ENCODE data around the gene SMG6.

The SMG6 gene

GRCh38 chr17:2191785-2192184 lies 111.8 kb downstream of the SMG6 start:
- no peak overlapping the region for H3K4me3 ChIP-seq (ENCODE audit: low read length)
- TF ChIP-seq, protein P1, sequence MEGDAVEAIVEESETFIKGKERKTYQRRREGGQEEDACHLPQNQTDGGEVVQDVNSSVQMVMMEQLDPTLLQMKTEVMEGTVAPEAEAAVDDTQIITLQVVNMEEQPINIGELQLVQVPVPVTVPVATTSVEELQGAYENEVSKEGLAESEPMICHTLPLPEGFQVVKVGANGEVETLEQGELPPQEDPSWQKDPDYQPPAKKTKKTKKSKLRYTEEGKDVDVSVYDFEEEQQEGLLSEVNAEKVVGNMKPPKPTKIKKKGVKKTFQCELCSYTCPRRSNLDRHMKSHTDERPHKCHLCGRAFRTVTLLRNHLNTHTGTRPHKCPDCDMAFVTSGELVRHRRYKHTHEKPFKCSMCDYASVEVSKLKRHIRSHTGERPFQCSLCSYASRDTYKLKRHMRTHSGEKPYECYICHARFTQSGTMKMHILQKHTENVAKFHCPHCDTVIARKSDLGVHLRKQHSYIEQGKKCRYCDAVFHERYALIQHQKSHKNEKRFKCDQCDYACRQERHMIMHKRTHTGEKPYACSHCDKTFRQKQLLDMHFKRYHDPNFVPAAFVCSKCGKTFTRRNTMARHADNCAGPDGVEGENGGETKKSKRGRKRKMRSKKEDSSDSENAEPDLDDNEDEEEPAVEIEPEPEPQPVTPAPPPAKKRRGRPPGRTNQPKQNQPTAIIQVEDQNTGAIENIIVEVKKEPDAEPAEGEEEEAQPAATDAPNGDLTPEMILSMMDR (conservative IDR thresholded peaks at IDR 0.05; ENCODE audit: low read depth, low read length): no peak
- no peak for DNase-seq (ENCODE audit: low read depth)

DNA sequence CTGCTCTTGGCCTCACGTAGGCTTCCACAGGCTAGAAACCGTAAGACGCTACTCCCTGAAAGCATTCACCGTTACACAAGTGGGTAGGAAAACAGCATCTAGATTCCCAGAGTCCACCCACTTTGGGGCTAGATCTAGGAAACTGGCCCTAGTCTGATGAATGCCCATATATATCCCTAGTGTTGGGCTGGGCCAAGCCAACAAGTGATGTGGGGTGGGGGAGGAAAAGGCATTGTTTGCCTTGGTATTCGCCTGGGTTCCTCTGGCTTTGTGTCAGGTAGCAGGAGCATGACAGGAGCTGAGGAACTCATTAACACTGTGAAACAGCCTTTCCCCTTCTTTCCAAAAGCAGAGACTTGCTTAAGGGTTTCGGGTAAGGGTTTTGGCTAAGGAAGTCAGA lies 112.4 kb downstream of the SMG6 start:
- TF ChIP-seq, protein P1 (conservative IDR thresholded peaks at IDR 0.05; ENCODE audit: low read depth, low read length): no peak
- DNase-seq (ENCODE audit: low read depth): no peak
- no peak overlapping the region for H3K4me3 ChIP-seq (ENCODE audit: low read length)

DNA sequence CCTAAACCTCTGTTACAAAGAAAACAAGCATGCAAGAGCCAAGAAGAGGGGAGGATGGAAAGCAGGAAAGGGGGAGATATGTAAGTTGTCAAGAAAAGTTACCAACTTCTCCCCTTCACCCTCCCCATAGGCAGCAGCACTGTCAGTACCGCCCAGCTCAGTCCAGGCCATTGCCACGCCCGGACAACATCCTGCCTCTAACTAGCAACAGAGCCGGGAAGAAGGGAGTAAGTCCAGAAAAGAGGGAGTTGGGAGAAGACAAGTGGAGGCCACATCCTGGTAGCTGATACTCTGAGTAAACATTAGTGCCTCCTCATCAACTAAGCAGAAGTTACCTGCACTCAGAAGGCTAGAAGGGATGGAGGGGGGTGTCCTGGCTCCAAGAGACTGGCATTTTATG lies 113.6 kb downstream of the SMG6 start:
- TF ChIP-seq, protein P1 (conservative IDR thresholded peaks at IDR 0.05; ENCODE audit: low read depth, low read length): no peak
- no peak overlapping the region for H3K4me3 ChIP-seq (ENCODE audit: low read length)
- no peak for DNase-seq (ENCODE audit: low read depth)

GRCh38 chr17:2188971-2189630 lies 114.5 kb downstream of the SMG6 start:
- H3K4me3 ChIP-seq (ENCODE audit: low read length): no peak overlapping the region
- TF ChIP-seq, protein P1 (conservative IDR thresholded peaks at IDR 0.05; ENCODE audit: low read depth, low read length): no peak
- no peak for DNase-seq (ENCODE audit: low read depth)

DNA sequence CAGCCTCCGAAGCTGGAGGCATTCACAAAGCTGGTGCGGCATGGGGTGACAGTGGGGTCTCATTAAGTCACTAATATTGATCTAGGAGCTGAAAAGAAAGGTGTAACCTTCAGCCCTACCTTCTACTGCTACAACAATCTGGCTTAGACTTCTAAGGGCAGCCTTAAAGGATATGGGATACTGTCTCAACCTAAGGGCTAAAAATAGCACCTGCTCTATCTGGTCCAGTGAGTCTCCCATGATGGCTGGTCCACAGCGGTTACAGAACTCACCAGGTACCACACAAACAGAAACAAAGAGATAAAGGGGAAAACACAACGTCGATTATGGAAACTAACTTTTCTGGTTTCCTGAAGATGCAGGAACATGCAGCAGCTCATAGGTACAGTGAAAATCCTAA lies 115.8 kb downstream of the SMG6 start:
- H3K4me3 ChIP-seq (ENCODE audit: low read length): no peak overlapping the region
- TF ChIP-seq, protein P1 (conservative IDR thresholded peaks at IDR 0.05; ENCODE audit: low read depth, low read length): no peak
- no peak for DNase-seq (ENCODE audit: low read depth)

DNA sequence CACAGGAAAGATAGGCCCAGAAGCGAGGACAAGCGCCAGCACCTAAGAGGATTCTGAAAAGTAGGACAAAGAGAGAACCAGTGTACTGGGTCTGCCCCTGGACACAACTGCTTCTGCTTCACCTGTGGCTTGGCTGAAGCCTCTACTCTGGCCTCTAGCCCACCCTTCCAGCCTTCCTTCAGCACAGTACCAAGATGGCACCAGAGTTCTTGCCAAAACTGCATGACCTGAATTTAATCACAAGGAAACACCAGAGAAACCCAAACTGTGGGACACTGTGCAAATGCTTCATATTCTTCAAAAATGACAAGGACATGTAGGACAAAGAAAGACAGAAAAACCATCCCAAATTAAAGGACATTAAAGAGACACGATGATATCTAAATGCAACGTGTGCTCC lies 116.6 kb downstream of the SMG6 start:
- no peak overlapping the region for H3K4me3 ChIP-seq (ENCODE audit: low read length)
- TF ChIP-seq, protein P1 (conservative IDR thresholded peaks at IDR 0.05; ENCODE audit: low read depth, low read length): no peak
- no peak for DNase-seq (ENCODE audit: low read depth)

Data from retinal pigment epithelial cell (primary cell).